HCT116 (cell line): ENCODE measurements around the gene IL10RB. TPM values are rescaled to one million over a fixed set of nuclear protein-coding genes. Genes with fewer than 3 reads are reported as not detected.

Experiments
- ATAC-seq: fragments of 200-7000 bp; cut with Tn5 transposase; 2 replicates; pipeline ENCODE4 v1.9.1; 2020; ENCODE audit warnings: mild to moderate bottlenecking, moderate library complexity
- BruUV-seq: library from RNA; stranded (reverse); fragments of 400-500 nt; replicated peaks from 2 replicates; lab custom pipeline; 2021; lab: Mats Ljungman, UMichigan
- CTCF ChIA-PET: fragments of 300-600 bp; sonication (Branson Sonifier 250); formaldehyde crosslinking; loops from one replicate; lab custom pipeline; 2021; ENCODE audit warnings: antibody characterized with exemption; lab: Charles Lee
- POLR2A ChIA-PET: fragments of 300-600, 350-600 bp; sonication (Branson Sonifier 250); formaldehyde crosslinking; loops from one replicate; lab custom pipeline; 2021; ENCODE audit warnings: antibody characterized with exemption; lab: Charles Lee
- RAD21 ChIA-PET, 2 experiments: fragments of 300-600 bp; sonication (Branson Sonifier 250); formaldehyde crosslinking; loops; one replicate each; lab custom pipeline; 2023; ENCODE audit warnings: low total read pairs in 2 of 2; ENCODE audit not compliant: uncharacterized antibody in 2 of 2, unreplicated experiment in 2 of 2, low non-redundant PET in 1 of 2; lab: Charles Lee
- DNase-seq: peaks from one replicate; pipeline ENCODE4 v3.0.0-alpha.2; 2010; ENCODE audit warnings: low read depth, low spot score
- H2AFZ ChIP-seq: fragments of 200-600 bp; shearing (Covaris generic), sonication (generic); 2 replicates; pipeline ENCODE4 v1.6.1; 2017; ENCODE audit warnings: low read depth, mixed run types, mixed read lengths, antibody characterized with exemption, low read length; ENCODE audit not compliant: poor library complexity, severe bottlenecking
- H3K27ac ChIP-seq: 2 replicates; pipeline ENCODE4 v1.5.1; 2012; ENCODE audit warnings: low read depth, low read length
- H3K27me3 ChIP-seq: fragments of 200-600 bp; sonication (generic); 2 replicates; pipeline ENCODE4 v1.6.1; 2016; ENCODE audit warnings: mixed run types, low read length, mixed read lengths; ENCODE audit not compliant: insufficient read depth
- H3K36me3 ChIP-seq, 2 experiments: fragments of 200-500 bp in 1 of 2; fragments of 200-600 bp in 1 of 2; sonication (Bioruptor generic) in 1 of 2; sonication (generic) in 1 of 2; 2 replicates each; pipeline versions ENCODE4 v1.5.1 to v1.6.1; 2014 to 2016; ENCODE audit warnings: low read length in 2 of 2, inconsistent platforms in 1 of 2, mixed read lengths in 1 of 2, mixed run types in 1 of 2; ENCODE audit not compliant: insufficient read depth in 2 of 2, control insufficient read depth in 1 of 2
- H3K4me1 ChIP-seq, 2 experiments: fragments of 200-600 bp in 1 of 2; sonication (generic) in 1 of 2; 2 replicates each; pipeline versions ENCODE4 v1.5.1 to v1.6.1; 2012 to 2017; ENCODE audit warnings: low read length in 2 of 2, inconsistent platforms in 1 of 2, mild to moderate bottlenecking in 1 of 2, mixed read lengths in 1 of 2, mixed run types in 1 of 2, moderate library complexity in 1 of 2; ENCODE audit not compliant: insufficient read depth in 2 of 2, control insufficient read depth in 1 of 2
- H3K4me2 ChIP-seq: fragments of 200-600 bp; sonication (generic); 2 replicates; pipeline ENCODE4 v1.6.1; 2017; ENCODE audit warnings: mixed run types, low read length, mixed read lengths
- H3K4me3 ChIP-seq, 2 experiments: fragments of 200-600 bp in 1 of 2; sonication (generic) in 1 of 2; replicated peaks in 1 of 2; 2 replicates each; pipeline ENCODE4 v1.5.1; 2011 to 2016; ENCODE audit warnings: low read length in 2 of 2, control low read depth in 1 of 2, low read depth in 1 of 2, mild to moderate bottlenecking in 1 of 2, mixed read lengths in 1 of 2, mixed run types in 1 of 2
- H3K79me2 ChIP-seq: fragments of 200-600 bp; sonication (generic); 2 replicates; pipeline ENCODE4 v1.6.1; 2017; ENCODE audit warnings: mild to moderate bottlenecking, mixed run types, low read length, moderate library complexity, mixed read lengths; ENCODE audit not compliant: insufficient read depth
- H3K9ac ChIP-seq: fragments of 200-600 bp; sonication (generic); 2 replicates; pipeline ENCODE4 v1.6.1; 2016; ENCODE audit warnings: low read length, mixed read lengths
- H3K9me2 ChIP-seq: fragments of 200-600 bp; sonication (generic), shearing (Covaris generic); 2 replicates; pipeline ENCODE4 v1.6.1; 2017; ENCODE audit warnings: mixed run types, mild to moderate bottlenecking, moderate library complexity; ENCODE audit not compliant: insufficient read depth
- H3K9me3 ChIP-seq, 2 experiments: fragments of 200-500 bp in 1 of 2; fragments of 200-600 bp in 1 of 2; sonication (Bioruptor generic) in 1 of 2; sonication (generic) in 1 of 2; 2 replicates each; pipeline ENCODE4 v1.6.1; 2014 to 2017; ENCODE audit warnings: low read length in 2 of 2, mixed read lengths in 2 of 2, inconsistent platforms in 1 of 2, low read depth in 1 of 2, mild to moderate bottlenecking in 1 of 2, mixed run types in 1 of 2, moderate library complexity in 1 of 2; ENCODE audit not compliant: control insufficient read depth in 1 of 2, insufficient read depth in 1 of 2
- H4K20me1 ChIP-seq: fragments of 200-600 bp; sonication (generic), shearing (Covaris generic); 2 replicates; pipeline ENCODE4 v1.6.1; 2017; ENCODE audit warnings: mixed run types, mild to moderate bottlenecking, moderate library complexity; ENCODE audit not compliant: insufficient read depth
- CBX3 ChIP-seq: IDR thresholded peaks from 2 replicates; pipeline ENCODE4 v1.6.1; 2012; ENCODE audit warnings: low read depth
- CEBPB ChIP-seq: IDR thresholded peaks from 2 replicates; pipeline ENCODE4 v1.6.1; 2012; ENCODE audit warnings: low read depth
- EGR1 ChIP-seq: IDR thresholded peaks from 2 replicates; pipeline ENCODE4 v1.6.1; 2012; ENCODE audit warnings: low read depth
- ELF1 ChIP-seq: IDR thresholded peaks from 2 replicates; pipeline ENCODE4 v1.6.1; 2012; ENCODE audit warnings: low read depth, borderline replicate concordance
- EZH2phosphoT487 ChIP-seq: fragments of 200-600 bp; IDR thresholded peaks from 2 replicates; pipeline ENCODE4 v1.6.1; 2018; ENCODE audit warnings: antibody characterized with exemption, borderline replicate concordance
- FOSL1 ChIP-seq: IDR thresholded peaks from 2 replicates; pipeline ENCODE4 v1.6.1; 2012; ENCODE audit warnings: low read depth
- JUND ChIP-seq: IDR thresholded peaks from 2 replicates; pipeline ENCODE4 v1.6.1; 2012
- RAD21 ChIP-seq: IDR thresholded peaks from 2 replicates; pipeline ENCODE4 v1.6.1; 2012; ENCODE audit warnings: low read depth, mild to moderate bottlenecking
- YY1 ChIP-seq: IDR thresholded peaks from 2 replicates; pipeline ENCODE4 v1.6.1; 2011; ENCODE audit warnings: low read length, low read depth, moderate library complexity, mild to moderate bottlenecking; ENCODE audit not compliant: insufficient replicate concordance; ENCODE audit errors: extremely low read depth
- intact Hi-C: fragments of 100-400 bp; cut with micrococcal nuclease; formaldehyde crosslinking; loops from 2 replicates; pipeline ENCODE4 v1.10.0; 2022
- total RNA-seq: library from RNA; stranded (reverse); gene quantifications from one replicate; pipeline ENCODE4 v1.2.1, GENCODE V29; 2021; ENCODE audit not compliant: unreplicated experiment
- TF ChIP-seq, protein P1 (sequence below): IDR thresholded peaks from 2 replicates; pipeline ENCODE4 v1.6.1; 2012
- TF ChIP-seq, protein P2 (sequence below), 3 experiments: fragments of 200-600 bp in 1 of 3; sonication (generic) in 1 of 3; IDR thresholded peaks in 2 of 3; conservative IDR thresholded peaks in 1 of 3; 2 replicates each; pipeline ENCODE4 v1.5.1; 2012 to 2017; ENCODE audit warnings: low read depth in 2 of 3, low read length in 2 of 3, antibody characterized with exemption in 1 of 3, borderline replicate concordance in 1 of 3, control low read depth in 1 of 3, mild to moderate bottlenecking in 1 of 3, mixed read lengths in 1 of 3, mixed run types in 1 of 3, moderate library complexity in 1 of 3; ENCODE audit not compliant: insufficient read depth in 1 of 3
- TF ChIP-seq, protein P3 (sequence below): IDR thresholded peaks from 2 replicates; pipeline ENCODE4 v1.6.1; 2011; ENCODE audit warnings: mild to moderate bottlenecking, low read length, moderate library complexity; ENCODE audit not compliant: insufficient replicate concordance; ENCODE audit errors: extremely low read depth

The IL10RB gene
- total RNA-seq, 1 experiment from 2014 or later = 13.7 TPM

DNA sequence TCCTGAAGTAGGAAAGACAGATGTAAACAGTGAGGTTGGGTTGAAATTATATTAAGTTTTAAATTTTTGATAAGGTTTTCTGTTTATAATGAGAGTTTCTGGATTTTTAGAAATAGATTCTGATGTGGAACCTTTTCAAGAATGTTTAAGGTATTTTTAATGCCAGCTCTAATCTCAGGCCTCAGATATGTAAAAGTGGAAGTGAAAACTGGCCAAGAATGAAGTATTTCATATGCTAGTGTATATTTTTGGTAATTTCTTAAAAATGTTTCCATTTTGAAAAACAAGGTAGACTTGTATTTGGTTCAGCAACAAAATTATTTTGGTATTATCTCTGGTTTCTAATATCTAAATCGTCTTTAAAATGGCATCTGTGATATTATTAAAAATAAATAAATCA lies 73.0 kb downstream of the IL10RB start:
- H3K4me1 ChIP-seq = no peaks in the 10 kb centered on the region
- TF ChIP-seq CEBPB (no peak), YY1 (no peak), RAD21 (no peak)
- TF ChIP-seq, protein P1, sequence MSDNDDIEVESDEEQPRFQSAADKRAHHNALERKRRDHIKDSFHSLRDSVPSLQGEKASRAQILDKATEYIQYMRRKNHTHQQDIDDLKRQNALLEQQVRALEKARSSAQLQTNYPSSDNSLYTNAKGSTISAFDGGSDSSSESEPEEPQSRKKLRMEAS = no peak
- intact Hi-C loops = no loop called here
- peaks cover 3% of the 10 kb centered on the region; the same call in 1 of the 2 replicates for H3K79me2 ChIP-seq
- no peak for ATAC-seq
- H2AFZ ChIP-seq = no peak overlapping the region
- H3K4me3 ChIP-seq = no peak overlapping the region
- CTCF ChIA-PET = interaction anchor here (0.8 to 2.2 kb wide), 2 partner anchors 9 to 22 kb away, joined by 3 to 7 read pairs; no protein-coding TSS in a partner anchor
- BruUV-seq = no TSS peak
- POLR2A ChIA-PET = no interaction called here
- H3K9me2 ChIP-seq = no peaks in the 10 kb centered on the region
- peaks cover 6 to 8% of the 10 kb centered on the region in 2 experiments; a peak in 2 of 4 replicates for H3K36me3 ChIP-seq
- no peak overlapping the region for H3K27ac ChIP-seq
- no peaks in the 10 kb centered on the region for H3K27me3 ChIP-seq
- H3K9me3 ChIP-seq = no peaks in the 10 kb centered on the region
- H3K4me2 ChIP-seq = no peak overlapping the region
- H4K20me1 ChIP-seq = no peaks in the 10 kb centered on the region
- no peak overlapping the region for H3K9ac ChIP-seq
- RAD21 ChIA-PET = no interaction called here
- no peak for DNase-seq

DNA sequence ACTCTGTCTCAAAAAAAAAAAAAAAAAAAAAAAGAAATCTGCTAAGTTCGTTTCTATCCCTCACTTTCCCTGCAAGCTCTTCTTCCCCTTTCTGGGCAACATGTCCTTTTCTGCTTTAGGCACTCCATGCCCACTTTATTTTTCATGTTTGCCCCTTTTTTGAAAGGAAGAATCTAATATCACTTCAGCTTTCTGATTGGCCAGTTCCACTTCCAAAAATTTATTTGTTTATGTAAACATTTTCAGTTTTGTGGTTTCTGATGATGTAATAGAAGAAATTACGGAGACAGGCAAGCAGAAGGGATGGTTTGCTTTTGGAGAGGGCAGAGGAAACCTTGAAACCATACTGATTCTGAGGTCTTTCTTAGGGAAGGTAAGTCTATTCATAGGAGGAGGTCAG lies 73.8 kb downstream of the IL10RB start:
- Histone ChIP-seq H3K4me2 (no peak overlapping the region), H3K4me1 (no peaks in the 10 kb centered on the region), H4K20me1 (no peaks in the 10 kb centered on the region), H3K27ac (no peak overlapping the region), H3K79me2 (peaks cover 3% of the 10 kb centered on the region; the same call in 1 of the 2 replicates), H3K4me3 (no peak overlapping the region), H3K9me2 (no peaks in the 10 kb centered on the region), H2AFZ (no peak overlapping the region), H3K9ac (no peak overlapping the region), H3K27me3 (no peaks in the 10 kb centered on the region), H3K36me3 (peaks cover 6 to 8% of the 10 kb centered on the region in 2 experiments; a peak in 2 of 4 replicates), H3K9me3 (no peaks in the 10 kb centered on the region)
- ChIA-PET POLR2A (no interaction called here), RAD21 (no interaction called here), CTCF (interaction anchor here (0.7 to 2.2 kb wide), 2 partner anchors 22 to 143 kb away, joined by 3 to 7 read pairs; no protein-coding TSS in a partner anchor)
- ATAC-seq (no peak), DNase-seq (no peak)
- no TSS peak for BruUV-seq
- intact Hi-C loops = no loop called here
- TF ChIP-seq CBX3 (no peak), FOSL1 (no peak), JUND (no peak), EGR1 (no peak), ELF1 (no peak), RAD21 (no peak), CEBPB (no peak), EZH2phosphoT487 (no peak)
- TF ChIP-seq, protein P1 = no peak
- TF ChIP-seq, protein P2, sequence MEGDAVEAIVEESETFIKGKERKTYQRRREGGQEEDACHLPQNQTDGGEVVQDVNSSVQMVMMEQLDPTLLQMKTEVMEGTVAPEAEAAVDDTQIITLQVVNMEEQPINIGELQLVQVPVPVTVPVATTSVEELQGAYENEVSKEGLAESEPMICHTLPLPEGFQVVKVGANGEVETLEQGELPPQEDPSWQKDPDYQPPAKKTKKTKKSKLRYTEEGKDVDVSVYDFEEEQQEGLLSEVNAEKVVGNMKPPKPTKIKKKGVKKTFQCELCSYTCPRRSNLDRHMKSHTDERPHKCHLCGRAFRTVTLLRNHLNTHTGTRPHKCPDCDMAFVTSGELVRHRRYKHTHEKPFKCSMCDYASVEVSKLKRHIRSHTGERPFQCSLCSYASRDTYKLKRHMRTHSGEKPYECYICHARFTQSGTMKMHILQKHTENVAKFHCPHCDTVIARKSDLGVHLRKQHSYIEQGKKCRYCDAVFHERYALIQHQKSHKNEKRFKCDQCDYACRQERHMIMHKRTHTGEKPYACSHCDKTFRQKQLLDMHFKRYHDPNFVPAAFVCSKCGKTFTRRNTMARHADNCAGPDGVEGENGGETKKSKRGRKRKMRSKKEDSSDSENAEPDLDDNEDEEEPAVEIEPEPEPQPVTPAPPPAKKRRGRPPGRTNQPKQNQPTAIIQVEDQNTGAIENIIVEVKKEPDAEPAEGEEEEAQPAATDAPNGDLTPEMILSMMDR (IDR thresholded peaks at IDR 0.05 in 2 of 3, conservative IDR thresholded peaks at IDR 0.05 in 1 of 3; ENCODE audit: borderline replicate concordance in 1 of 3, insufficient read depth in 1 of 3, low read depth in 2 of 3, low read length in 2 of 3) = no peak
- TF ChIP-seq, protein P3, sequence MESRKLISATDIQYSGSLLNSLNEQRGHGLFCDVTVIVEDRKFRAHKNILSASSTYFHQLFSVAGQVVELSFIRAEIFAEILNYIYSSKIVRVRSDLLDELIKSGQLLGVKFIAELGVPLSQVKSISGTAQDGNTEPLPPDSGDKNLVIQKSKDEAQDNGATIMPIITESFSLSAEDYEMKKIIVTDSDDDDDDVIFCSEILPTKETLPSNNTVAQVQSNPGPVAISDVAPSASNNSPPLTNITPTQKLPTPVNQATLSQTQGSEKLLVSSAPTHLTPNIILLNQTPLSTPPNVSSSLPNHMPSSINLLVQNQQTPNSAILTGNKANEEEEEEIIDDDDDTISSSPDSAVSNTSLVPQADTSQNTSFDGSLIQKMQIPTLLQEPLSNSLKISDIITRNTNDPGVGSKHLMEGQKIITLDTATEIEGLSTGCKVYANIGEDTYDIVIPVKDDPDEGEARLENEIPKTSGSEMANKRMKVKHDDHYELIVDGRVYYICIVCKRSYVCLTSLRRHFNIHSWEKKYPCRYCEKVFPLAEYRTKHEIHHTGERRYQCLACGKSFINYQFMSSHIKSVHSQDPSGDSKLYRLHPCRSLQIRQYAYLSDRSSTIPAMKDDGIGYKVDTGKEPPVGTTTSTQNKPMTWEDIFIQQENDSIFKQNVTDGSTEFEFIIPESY = no peak
